Large intestine (tissue), 3 donors: ENCODE results near the gene PEX14. TPM values are rescaled to one million over a fixed set of nuclear protein-coding genes. Genes with fewer than 3 reads are reported as not detected.
A peak's percentile ranks its signal among the peaks of the same experiment; 100 is the strongest.

ENCODE experiments used
- DNase-seq, 2 donors: peaks; one replicate each; pipeline versions ENCODE4 v3.0.0 to v3.0.0-alpha.2; 2013
- H3K27ac ChIP-seq: one replicate; pipeline ENCODE4 v1.5.1; 2013; ENCODE audit warnings: low read length
- H3K27me3 ChIP-seq: 2 replicates; pipeline ENCODE4 v1.6.1; 2013; ENCODE audit warnings: low read length; ENCODE audit not compliant: control insufficient read depth, insufficient read depth
- H3K36me3 ChIP-seq: 2 replicates; pipeline ENCODE4 v1.6.1; 2013; ENCODE audit warnings: low read length; ENCODE audit not compliant: control insufficient read depth, insufficient read depth
- H3K4me1 ChIP-seq: one replicate; pipeline ENCODE4 v1.6.1; 2013; ENCODE audit warnings: low read length; ENCODE audit not compliant: control insufficient read depth, insufficient read depth
- H3K4me3 ChIP-seq: one replicate; pipeline ENCODE4 v1.5.1; 2013; ENCODE audit warnings: low read length
- H3K9me3 ChIP-seq: one replicate; pipeline ENCODE4 v1.6.1; 2013; ENCODE audit warnings: mild to moderate bottlenecking, low read depth, low read length, moderate library complexity; ENCODE audit not compliant: control insufficient read depth
- WGBS: methylation state at CpG from one replicate; pipeline ENCODE4 v1.1.5; 2013; ENCODE audit warnings: low lambda C conversion rate; ENCODE audit not compliant: insufficient coverage; 5-methylcytosine and 5-hydroxymethylcytosine counted together
- polyA plus RNA-seq: library from polyadenylated mRNA; unstranded; fragments of 120-200 nt; gene quantifications from one replicate; pipeline ENCODE4 v1.2.1, GENCODE V29; 2013

PEX14 gene
- polyA plus RNA-seq, 1 donor = 25.8 TPM

DNA sequence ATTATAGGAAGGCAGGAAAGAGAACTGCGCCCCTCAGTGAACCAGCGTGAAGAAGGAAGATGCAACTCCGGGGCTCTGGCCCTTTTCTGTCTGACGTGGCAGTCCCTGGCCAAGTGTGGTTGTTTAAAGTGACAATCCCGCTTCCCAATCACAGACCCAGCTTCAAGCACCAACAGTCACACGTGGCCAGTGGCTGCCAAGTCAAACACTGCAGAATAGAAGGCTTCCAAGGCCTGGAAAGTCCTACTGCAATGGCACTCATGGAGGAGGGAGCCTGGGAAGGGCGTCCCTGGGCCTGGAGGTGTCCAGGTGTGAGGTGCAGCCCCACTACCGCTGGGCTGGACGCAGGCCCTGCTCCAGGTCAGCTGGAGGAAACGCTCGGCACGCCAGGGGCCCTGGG, 177.9 kb downstream of the PEX14 start:
- Histone ChIP-seq H3K27ac (no peak overlapping the region), H3K4me3 (no peak overlapping the region)
- no peak for DNase-seq

DNA sequence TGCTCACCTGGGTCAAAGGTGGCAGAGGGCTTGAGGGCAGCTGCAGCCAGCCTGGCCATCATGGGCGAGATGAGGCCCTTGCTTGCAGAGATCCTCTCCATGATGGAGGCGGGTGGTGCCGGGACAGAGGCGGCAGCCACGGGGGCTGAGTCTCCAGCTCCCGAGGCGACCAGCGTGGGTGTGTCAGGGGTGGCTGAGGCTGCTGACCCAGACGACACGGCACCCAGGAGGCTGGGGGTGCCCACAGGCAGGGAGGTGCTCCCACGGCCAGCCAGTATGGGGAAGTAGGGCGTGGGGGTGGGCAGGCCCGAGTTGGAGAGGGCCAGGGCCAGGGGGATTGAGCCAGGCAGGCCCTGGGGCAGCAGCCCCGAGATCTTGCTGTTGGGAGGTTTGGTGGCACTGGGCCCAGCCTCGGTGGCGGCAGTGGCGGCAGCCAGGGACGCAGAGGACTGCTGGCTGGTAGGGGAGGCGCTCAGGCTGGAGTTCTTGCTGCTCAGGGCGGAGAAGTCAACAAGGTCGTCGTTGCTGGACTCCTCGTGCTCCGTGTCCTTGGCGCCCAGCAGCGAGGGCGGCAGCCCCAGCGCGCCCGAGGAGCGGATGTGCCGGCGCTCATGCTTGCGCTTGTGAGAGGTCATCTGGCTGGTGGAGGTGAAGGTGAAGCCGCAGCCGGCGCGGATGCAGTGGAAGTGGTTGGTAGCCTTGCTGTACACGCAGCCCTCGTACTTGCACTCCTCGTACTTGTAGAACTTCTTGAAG, 178.8 kb downstream of the PEX14 start:
- Histone ChIP-seq H3K27ac (no peak overlapping the region), H3K4me3 (no peak overlapping the region), H3K27me3 (no peaks in the 10 kb centered on the region), H3K4me1 (no peaks in the 10 kb centered on the region), H3K36me3 (peaks cover 56% of the 10 kb centered on the region), H3K9me3 (peaks cover 8% of the 10 kb centered on the region)
- no peak for DNase-seq
- WGBS = no CpG with 5 or more reads among the region's 41 CpGs

More for the DNA sequence above, 177.9 kb downstream of the PEX14 start:
- Histone ChIP-seq H3K36me3 (peaks cover 58% of the 10 kb centered on the region), H3K4me1 (no peaks in the 10 kb centered on the region), H3K27me3 (no peaks in the 10 kb centered on the region), H3K9me3 (peaks cover 8% of the 10 kb centered on the region)
- WGBS = no CpG with 5 or more reads among the region's 12 CpGs

DNA sequence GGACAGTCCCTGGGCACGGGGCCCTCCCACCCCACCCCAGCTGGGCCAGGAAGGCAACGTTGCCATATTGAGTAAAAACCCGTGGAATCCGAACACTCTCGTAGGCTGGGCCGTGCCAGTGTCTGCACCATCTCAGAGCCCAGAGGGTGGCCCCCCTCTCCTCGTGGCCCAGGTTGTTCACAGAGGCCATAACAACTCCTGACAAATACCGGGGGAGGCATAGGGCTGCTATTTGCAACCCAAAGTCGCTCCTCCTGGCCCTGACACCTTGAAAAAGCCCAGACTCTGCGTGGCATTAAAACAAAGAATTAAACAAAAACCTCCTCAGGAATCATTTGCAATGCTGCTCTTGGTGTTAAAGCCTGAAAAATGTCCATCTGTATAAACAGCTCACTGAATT, 180.3 kb downstream of the PEX14 start:
- no peak for DNase-seq
- WGBS = no CpG with 5 or more reads among the region's 10 CpGs
- Histone ChIP-seq H3K27me3 (no peaks in the 10 kb centered on the region), H3K4me3 (no peak overlapping the region), H3K4me1 (no peaks in the 10 kb centered on the region), H3K27ac (peak overlapping the region; percentile 23), H3K9me3 (peaks cover 8% of the 10 kb centered on the region), H3K36me3 (peaks cover 59% of the 10 kb centered on the region)

DNA sequence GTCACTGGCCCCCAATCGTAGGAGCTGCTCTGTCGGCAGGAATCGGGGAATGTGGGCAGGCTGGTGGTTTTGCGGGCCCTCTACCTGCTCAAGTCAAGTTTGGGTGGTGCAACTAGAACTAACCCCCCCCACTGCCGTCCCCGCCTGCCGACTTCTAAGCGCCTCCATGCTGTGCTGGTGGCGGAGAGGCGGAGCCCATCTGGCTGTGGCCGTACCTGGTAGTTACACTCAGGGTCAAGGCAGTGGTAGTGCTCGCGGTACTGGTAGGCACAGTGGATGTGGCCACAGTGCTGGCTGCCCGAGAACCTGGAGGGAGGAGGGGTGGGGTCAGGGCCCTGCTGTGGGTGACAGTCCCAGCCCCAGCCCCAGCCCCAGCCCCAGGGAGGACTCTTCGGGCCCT, 181.7 kb downstream of the PEX14 start:
- peaks cover 6% of the 10 kb centered on the region for H3K9me3 ChIP-seq
- peaks cover 58% of the 10 kb centered on the region for H3K36me3 ChIP-seq
- H3K4me1 ChIP-seq = no peaks in the 10 kb centered on the region
- no peaks in the 10 kb centered on the region for H3K27me3 ChIP-seq
- DNase-seq = no peak
- no peak overlapping the region for H3K27ac ChIP-seq
- no peak overlapping the region for H3K4me3 ChIP-seq
- no CpG with 5 or more reads among the region's 15 CpGs for WGBS

GRCh38 chr1:10657088-10657847, 182.5 kb downstream of the PEX14 start:
- DNase-seq = no peak
- Histone ChIP-seq H3K9me3 (peaks cover 5% of the 10 kb centered on the region), H3K36me3 (peaks cover 55% of the 10 kb centered on the region), H3K4me3 (no peak overlapping the region), H3K4me1 (no peaks in the 10 kb centered on the region), H3K27ac (no peak overlapping the region), H3K27me3 (no peaks in the 10 kb centered on the region)
- WGBS = no CpG with 5 or more reads among the region's 29 CpGs

- Histone ChIP-seq H3K36me3 (peaks cover 44% of the 10 kb centered on the region), H3K27ac (no peak overlapping the region), H3K4me1 (peaks cover 11% of the 10 kb centered on the region), H3K27me3 (no peaks in the 10 kb centered on the region), H3K9me3 (peaks cover 4% of the 10 kb centered on the region), H3K4me3 (no peak overlapping the region)
- no CpG with 5 or more reads among the region's 19 CpGs for WGBS
- no peak for DNase-seq
Observed at GRCh38 chr1:10658396-10659066, 183.8 kb downstream of the PEX14 start.

- Histone ChIP-seq H3K9me3 (no peaks in the 10 kb centered on the region), H3K27ac (no peak overlapping the region), H3K4me1 (peaks cover 16% of the 10 kb centered on the region), H3K27me3 (no peaks in the 10 kb centered on the region), H3K36me3 (peaks cover 41% of the 10 kb centered on the region), H3K4me3 (no peak overlapping the region)
- WGBS = no CpG with 5 or more reads among the region's 18 CpGs
- no peak for DNase-seq
Observed at GRCh38 chr1:10659218-10659617, 184.5 kb downstream of the PEX14 start.

DNA sequence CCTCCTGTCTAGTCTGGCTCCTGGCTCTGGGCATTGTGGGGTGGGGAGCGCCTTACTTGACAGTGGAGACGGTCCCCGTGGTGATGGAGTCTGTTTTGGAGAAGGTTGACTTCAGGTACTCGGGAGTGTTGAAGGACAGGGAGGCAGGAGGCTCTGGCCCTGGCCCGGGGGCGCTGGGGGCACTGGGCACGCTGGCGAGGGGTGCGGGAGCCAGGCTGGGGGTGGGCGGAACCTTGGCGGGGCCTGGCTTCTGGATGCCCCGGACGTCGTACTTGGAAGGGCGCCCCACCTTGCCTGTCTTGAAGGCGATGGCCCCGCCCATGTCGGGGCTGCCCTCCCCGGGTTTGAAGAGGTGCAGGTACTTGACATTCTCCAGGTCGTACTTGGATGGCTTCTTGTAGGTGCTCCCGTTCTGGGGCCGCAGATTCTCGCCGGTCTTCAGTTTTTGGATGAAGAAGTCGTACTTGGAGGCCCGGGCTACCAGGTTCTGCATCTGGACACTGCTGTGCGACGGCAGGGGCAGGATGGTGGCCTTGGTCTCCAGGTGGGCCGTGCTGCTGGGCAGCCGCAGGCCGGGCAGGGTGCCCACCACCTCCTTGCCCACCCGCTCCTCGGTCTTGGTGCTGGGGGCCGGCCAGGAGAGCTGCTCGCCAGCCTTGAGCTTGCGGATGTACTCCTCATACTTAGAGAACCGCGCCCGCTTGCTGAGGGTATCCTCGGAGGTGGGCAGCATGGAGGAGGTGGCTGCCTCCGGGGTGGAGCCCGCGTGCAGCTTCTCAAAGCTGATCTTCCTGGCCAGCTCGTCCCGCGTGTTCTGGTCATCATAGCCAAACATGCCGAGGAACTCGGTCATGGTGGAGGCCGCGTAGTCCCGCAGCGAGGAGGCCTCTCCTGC, 185.1 kb downstream of the PEX14 start:
- Histone ChIP-seq H3K27me3 (no peaks in the 10 kb centered on the region), H3K36me3 (peaks cover 44% of the 10 kb centered on the region), H3K9me3 (no peaks in the 10 kb centered on the region), H3K27ac (no peak overlapping the region), H3K4me1 (peaks cover 18% of the 10 kb centered on the region), H3K4me3 (no peak overlapping the region)
- no peak for DNase-seq
- WGBS = no CpG with 5 or more reads among the region's 52 CpGs

GRCh38 chr1:10661453-10661852, 186.7 kb downstream of the PEX14 start:
- no peak for DNase-seq
- Histone ChIP-seq H3K4me1 (peaks cover 22% of the 10 kb centered on the region), H3K9me3 (no peaks in the 10 kb centered on the region), H3K4me3 (no peak overlapping the region), H3K27ac (no peak overlapping the region), H3K36me3 (peaks cover 38% of the 10 kb centered on the region), H3K27me3 (no peaks in the 10 kb centered on the region)
- WGBS = 100% methylated on average over 2 of the region's 5 CpGs
